ENCODE measurements around the gene KAT6B. TPM values are rescaled to one million over a fixed set of nuclear protein-coding genes. Genes with fewer than 3 reads are reported as not detected.

The KAT6B gene
- total RNA-seq, 1 donor: 26.3 TPM

- no peak for DNase-seq (ENCODE audit: low read depth)
- no peak for TF ChIP-seq CTCF (IDR thresholded peaks at IDR 0.05; ENCODE audit: insufficient read depth, low read depth, low read length)
- no peak overlapping the region for H3K4me3 ChIP-seq (ENCODE audit: low read depth, low read length)
Measured at GRCh38 chr10:74973741-74974392, 147.5 kb downstream of the KAT6B start.

DNA sequence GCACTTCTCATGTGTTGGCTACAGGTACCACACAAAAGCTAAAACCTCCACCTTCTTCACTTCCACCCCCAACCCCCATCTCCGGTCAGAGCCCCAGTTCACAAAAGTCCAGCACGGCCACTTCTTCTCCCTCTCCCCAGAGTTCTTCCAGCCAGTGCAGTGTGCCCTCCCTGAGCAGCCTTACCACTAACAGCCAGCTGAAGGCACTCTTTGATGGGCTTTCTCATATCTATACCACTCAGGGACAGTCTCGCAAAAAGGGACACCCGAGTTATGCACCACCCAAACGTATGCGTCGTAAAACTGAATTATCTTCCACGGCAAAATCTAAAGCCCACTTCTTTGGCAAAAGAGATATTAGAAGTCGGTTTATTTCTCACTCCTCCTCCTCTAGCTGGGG lies 149.4 kb downstream of the KAT6B start:
- DNase-seq (ENCODE audit: low read depth): no peak
- TF ChIP-seq CTCF (IDR thresholded peaks at IDR 0.05; ENCODE audit: insufficient read depth, low read depth, low read length): no peak
- no peak overlapping the region for H3K4me3 ChIP-seq (ENCODE audit: low read depth, low read length)

DNA sequence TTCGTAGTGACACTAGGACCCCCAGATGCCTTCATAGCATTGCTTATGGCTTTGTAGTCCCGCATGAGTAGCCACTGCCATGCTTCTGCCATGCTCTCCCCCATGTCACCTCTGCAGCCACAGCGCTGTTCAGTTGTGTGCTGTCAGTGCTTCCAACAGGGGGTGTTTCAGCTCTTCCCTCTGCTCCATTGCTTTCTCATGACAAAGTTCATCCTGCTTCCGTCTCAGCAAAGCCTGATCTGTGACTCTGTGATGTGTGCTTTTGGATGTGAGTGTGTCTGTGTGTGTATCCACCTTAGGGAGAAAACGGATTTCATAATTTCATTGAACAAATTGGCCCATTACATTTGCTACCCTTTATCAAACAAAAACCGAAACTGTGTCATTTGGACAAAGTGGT lies 150.2 kb downstream of the KAT6B start:
- TF ChIP-seq CTCF (IDR thresholded peaks at IDR 0.05; ENCODE audit: insufficient read depth, low read depth, low read length): no peak
- DNase-seq (ENCODE audit: low read depth): no peak
- no peak overlapping the region for H3K4me3 ChIP-seq (ENCODE audit: low read depth, low read length)

DNA sequence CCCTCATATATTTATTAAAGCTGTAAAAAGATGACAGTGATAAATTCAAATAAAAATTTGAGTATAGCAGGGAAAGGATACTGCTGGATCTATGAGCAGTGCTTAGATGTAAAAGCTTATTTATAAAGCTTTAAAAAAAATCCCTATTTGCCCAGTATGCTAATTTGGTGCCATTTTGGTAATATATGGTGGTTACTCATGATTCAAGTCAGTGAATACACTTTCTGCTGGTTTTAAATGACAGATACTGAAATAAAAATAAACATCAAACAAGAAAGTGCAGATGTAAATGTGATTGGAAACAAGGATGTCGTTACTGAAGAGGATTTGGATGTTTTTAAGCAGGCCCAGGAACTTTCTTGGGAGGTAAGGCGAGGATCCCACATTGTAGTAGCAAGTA lies 150.7 kb downstream of the KAT6B start:
- H3K4me3 ChIP-seq (ENCODE audit: low read depth, low read length): no peak overlapping the region
- no peak for TF ChIP-seq CTCF (IDR thresholded peaks at IDR 0.05; ENCODE audit: insufficient read depth, low read depth, low read length)
- DNase-seq (ENCODE audit: low read depth): no peak

GRCh38 chr10:74977913-74978847 lies 151.8 kb downstream of the KAT6B start:
- no peak for TF ChIP-seq CTCF (IDR thresholded peaks at IDR 0.05; ENCODE audit: insufficient read depth, low read depth, low read length)
- no peak overlapping the region for H3K4me3 ChIP-seq (ENCODE audit: low read depth, low read length)
- no peak for DNase-seq (ENCODE audit: low read depth)

GRCh38 chr10:74981831-74982633 lies 155.6 kb downstream of the KAT6B start:
- H3K4me3 ChIP-seq (ENCODE audit: low read depth, low read length): no peak overlapping the region
- no peak for TF ChIP-seq CTCF (IDR thresholded peaks at IDR 0.05; ENCODE audit: insufficient read depth, low read depth, low read length)
- DNase-seq (ENCODE audit: low read depth): no peak
